ENCODE results near the gene AXL. TPM values are rescaled to one million over a fixed set of nuclear protein-coding genes. Genes with fewer than 3 reads are reported as not detected.
"Not testable (repeated sequence)": the region's sequence is repeated elsewhere in the genome, so short reads cannot be mapped to it uniquely, and the experiment has no call there.

Gene AXL
- total and polyA plus RNA-seq, 4 donors = 23.7 to 44.1 (median 25.6) TPM

GRCh38 chr19:41265395-41266153 is 46.6 kb downstream of the AXL start:
- peak in 2 of 6 donors; percentile 13 to 41 for DNase-seq (ENCODE audit: low read depth in 4 of 6, low spot score in 6 of 6)
- WGBS (ENCODE audit: insufficient coverage) = 3% methylated on average over 14 of the region's 17 CpGs
- H3K27me3 ChIP-seq (ENCODE audit: control insufficient read depth, insufficient read depth, low read length) = no peaks in the 10 kb centered on the region

GRCh38 chr19:41269055-41269454 is 50.0 kb downstream of the AXL start:
- H3K36me3 ChIP-seq (ENCODE audit: control insufficient read depth, insufficient read depth, low read length) = peaks cover 61% of the 10 kb centered on the region
- 100% methylated on average over 1 of the region's 2 CpGs for WGBS (ENCODE audit: insufficient coverage)
- no peak overlapping the region for H3K27ac ChIP-seq (ENCODE audit: low read depth, low read length)
- H3K4me3 ChIP-seq (ENCODE audit: low read depth, low read length) = no peak overlapping the region
- peaks cover 16% of the 10 kb centered on the region for H3K4me1 ChIP-seq (ENCODE audit: control insufficient read depth, insufficient read depth, low read length)
- no peaks in the 10 kb centered on the region for H3K27me3 ChIP-seq (ENCODE audit: control insufficient read depth, insufficient read depth, low read length)
- no peaks in the 10 kb centered on the region for H3K9me3 ChIP-seq (ENCODE audit: control insufficient read depth, insufficient read depth, low read length)
- DNase-seq (ENCODE audit: low read depth in 4 of 6, low spot score in 6 of 6) = no peak

More at GRCh38 chr19:41265395-41266153, 46.6 kb downstream of the AXL start:
- H3K4me1 ChIP-seq (ENCODE audit: control insufficient read depth, insufficient read depth, low read length) = peaks cover 34% of the 10 kb centered on the region
- H3K36me3 ChIP-seq (ENCODE audit: control insufficient read depth, insufficient read depth, low read length) = peaks cover 28% of the 10 kb centered on the region
- H3K4me3 ChIP-seq (ENCODE audit: low read depth, low read length) = peak overlapping the region; percentile 83
- H3K9me3 ChIP-seq (ENCODE audit: control insufficient read depth, insufficient read depth, low read length) = no peaks in the 10 kb centered on the region
- H3K27ac ChIP-seq (ENCODE audit: low read depth, low read length) = peak overlapping the region; percentile 98

GRCh38 chr19:41269571-41269970 is 50.5 kb downstream of the AXL start:
- Histone ChIP-seq H3K4me3 (ENCODE audit: low read depth, low read length) (no peak overlapping the region), H3K27ac (ENCODE audit: low read depth, low read length) (no peak overlapping the region), H3K4me1 (ENCODE audit: control insufficient read depth, insufficient read depth, low read length) (peaks cover 16% of the 10 kb centered on the region), H3K36me3 (ENCODE audit: control insufficient read depth, insufficient read depth, low read length) (peaks cover 65% of the 10 kb centered on the region), H3K9me3 (ENCODE audit: control insufficient read depth, insufficient read depth, low read length) (no peaks in the 10 kb centered on the region), H3K27me3 (ENCODE audit: control insufficient read depth, insufficient read depth, low read length) (no peaks in the 10 kb centered on the region)
- no peak for DNase-seq (ENCODE audit: low read depth in 4 of 6, low spot score in 6 of 6)
- 80% methylated on average over 1 of the region's 5 CpGs for WGBS (ENCODE audit: insufficient coverage)

- 98% methylated on average over 3 of the region's 6 CpGs for WGBS (ENCODE audit: insufficient coverage)
- H3K4me3 ChIP-seq (ENCODE audit: low read depth, low read length) = no peak overlapping the region
- H3K36me3 ChIP-seq (ENCODE audit: control insufficient read depth, insufficient read depth, low read length) = peaks cover 94% of the 10 kb centered on the region
- H3K27ac ChIP-seq (ENCODE audit: low read depth, low read length) = no peak overlapping the region
- H3K4me1 ChIP-seq (ENCODE audit: control insufficient read depth, insufficient read depth, low read length) = no peaks in the 10 kb centered on the region
- H3K9me3 ChIP-seq (ENCODE audit: control insufficient read depth, insufficient read depth, low read length) = no peaks in the 10 kb centered on the region
- DNase-seq (ENCODE audit: low read depth in 4 of 6, low spot score in 6 of 6) = no peak
- no peaks in the 10 kb centered on the region for H3K27me3 ChIP-seq (ENCODE audit: control insufficient read depth, insufficient read depth, low read length)
These were observed 54.1 kb downstream of the AXL start for GRCh38 chr19:41273076-41273475.

- Histone ChIP-seq H3K9me3 (ENCODE audit: control insufficient read depth, insufficient read depth, low read length) (no peaks in the 10 kb centered on the region), H3K27me3 (ENCODE audit: control insufficient read depth, insufficient read depth, low read length) (no peaks in the 10 kb centered on the region), H3K4me1 (ENCODE audit: control insufficient read depth, insufficient read depth, low read length) (no peaks in the 10 kb centered on the region), H3K4me3 (ENCODE audit: low read depth, low read length) (no peak overlapping the region), H3K27ac (ENCODE audit: low read depth, low read length) (no peak overlapping the region), H3K36me3 (ENCODE audit: control insufficient read depth, insufficient read depth, low read length) (peaks cover 93% of the 10 kb centered on the region)
- DNase-seq (ENCODE audit: low read depth in 4 of 6, low spot score in 6 of 6) = no peak
- WGBS (ENCODE audit: insufficient coverage) = 88% methylated on average over 4 of the region's 5 CpGs
These were observed 55.8 kb downstream of the AXL start for GRCh38 chr19:41274802-41275201.

GRCh38 chr19:41276231-41276630 is 57.2 kb downstream of the AXL start:
- H3K27me3 ChIP-seq (ENCODE audit: control insufficient read depth, insufficient read depth, low read length) = no peaks in the 10 kb centered on the region
- no peak overlapping the region for H3K27ac ChIP-seq (ENCODE audit: low read depth, low read length)
- H3K36me3 ChIP-seq (ENCODE audit: control insufficient read depth, insufficient read depth, low read length) = peaks cover 90% of the 10 kb centered on the region
- 95% methylated on average over 3 of the region's 3 CpGs for WGBS (ENCODE audit: insufficient coverage)
- H3K9me3 ChIP-seq (ENCODE audit: control insufficient read depth, insufficient read depth, low read length) = no peaks in the 10 kb centered on the region
- DNase-seq (ENCODE audit: low read depth in 4 of 6, low spot score in 6 of 6) = no peak
- no peaks in the 10 kb centered on the region for H3K4me1 ChIP-seq (ENCODE audit: control insufficient read depth, insufficient read depth, low read length)
- no peak overlapping the region for H3K4me3 ChIP-seq (ENCODE audit: low read depth, low read length)

- Histone ChIP-seq H3K27me3 (ENCODE audit: control insufficient read depth, insufficient read depth, low read length) (no peaks in the 10 kb centered on the region), H3K4me1 (ENCODE audit: control insufficient read depth, insufficient read depth, low read length) (no peaks in the 10 kb centered on the region), H3K36me3 (ENCODE audit: control insufficient read depth, insufficient read depth, low read length) (peaks cover 89% of the 10 kb centered on the region), H3K27ac (ENCODE audit: low read depth, low read length) (no peak overlapping the region), H3K9me3 (ENCODE audit: control insufficient read depth, insufficient read depth, low read length) (no peaks in the 10 kb centered on the region), H3K4me3 (ENCODE audit: low read depth, low read length) (no peak overlapping the region)
- WGBS (ENCODE audit: insufficient coverage) = 100% methylated on average over 1 of the region's 2 CpGs
- no peak for DNase-seq (ENCODE audit: low read depth in 4 of 6, low spot score in 6 of 6)
These were observed 59.5 kb downstream of the AXL start for GRCh38 chr19:41278478-41278877.

- Histone ChIP-seq H3K4me3 (ENCODE audit: low read depth, low read length) (no peak overlapping the region), H3K27ac (ENCODE audit: low read depth, low read length) (no peak overlapping the region)
These were observed 69.9 kb downstream of the AXL start for GRCh38 chr19:41288673-41289530.

GRCh38 chr19:41289814-41290213 is 70.8 kb downstream of the AXL start:
- H3K4me1 ChIP-seq (ENCODE audit: control insufficient read depth, insufficient read depth, low read length); H3K27ac ChIP-seq (ENCODE audit: low read depth, low read length); H3K27me3 ChIP-seq (ENCODE audit: control insufficient read depth, insufficient read depth, low read length); H3K9me3 ChIP-seq (ENCODE audit: control insufficient read depth, insufficient read depth, low read length); DNase-seq (ENCODE audit: low read depth in 4 of 6, low spot score in 6 of 6); H3K4me3 ChIP-seq (ENCODE audit: low read depth, low read length): not testable (repeated sequence)
- 87% methylated on average over 4 of the region's 8 CpGs for WGBS (ENCODE audit: insufficient coverage)
- peaks cover 72% of the 10 kb centered on the region for H3K36me3 ChIP-seq (ENCODE audit: control insufficient read depth, insufficient read depth, low read length)

More at GRCh38 chr19:41288673-41289530, 69.9 kb downstream of the AXL start:
- Histone ChIP-seq H3K9me3 (ENCODE audit: control insufficient read depth, insufficient read depth, low read length) (no peaks in the 10 kb centered on the region), H3K36me3 (ENCODE audit: control insufficient read depth, insufficient read depth, low read length) (peaks cover 72% of the 10 kb centered on the region), H3K27me3 (ENCODE audit: control insufficient read depth, insufficient read depth, low read length) (no peaks in the 10 kb centered on the region), H3K4me1 (ENCODE audit: control insufficient read depth, insufficient read depth, low read length) (no peaks in the 10 kb centered on the region)
- WGBS (ENCODE audit: insufficient coverage) = 100% methylated on average over 1 of the region's 3 CpGs
- DNase-seq (ENCODE audit: low read depth in 4 of 6, low spot score in 6 of 6) = no peak
